GF-D8 (cell line): ENCODE measurements around the gene ST7.
A peak's percentile ranks its signal among the peaks of the same experiment; 100 is the strongest.
"Not testable (repeated sequence)": the region's sequence is repeated elsewhere in the genome, so short reads cannot be mapped to it uniquely, and the experiment has no call there.

Experiments used
- DNase-seq: peaks from one replicate; lab custom pipeline; 2025; lab: John Stamatoyannopoulos, UW

ST7 gene

GRCh38 chr7:117009705-117010361 lies 56.5 kb downstream of the ST7 start:
- no peak for DNase-seq

DNA sequence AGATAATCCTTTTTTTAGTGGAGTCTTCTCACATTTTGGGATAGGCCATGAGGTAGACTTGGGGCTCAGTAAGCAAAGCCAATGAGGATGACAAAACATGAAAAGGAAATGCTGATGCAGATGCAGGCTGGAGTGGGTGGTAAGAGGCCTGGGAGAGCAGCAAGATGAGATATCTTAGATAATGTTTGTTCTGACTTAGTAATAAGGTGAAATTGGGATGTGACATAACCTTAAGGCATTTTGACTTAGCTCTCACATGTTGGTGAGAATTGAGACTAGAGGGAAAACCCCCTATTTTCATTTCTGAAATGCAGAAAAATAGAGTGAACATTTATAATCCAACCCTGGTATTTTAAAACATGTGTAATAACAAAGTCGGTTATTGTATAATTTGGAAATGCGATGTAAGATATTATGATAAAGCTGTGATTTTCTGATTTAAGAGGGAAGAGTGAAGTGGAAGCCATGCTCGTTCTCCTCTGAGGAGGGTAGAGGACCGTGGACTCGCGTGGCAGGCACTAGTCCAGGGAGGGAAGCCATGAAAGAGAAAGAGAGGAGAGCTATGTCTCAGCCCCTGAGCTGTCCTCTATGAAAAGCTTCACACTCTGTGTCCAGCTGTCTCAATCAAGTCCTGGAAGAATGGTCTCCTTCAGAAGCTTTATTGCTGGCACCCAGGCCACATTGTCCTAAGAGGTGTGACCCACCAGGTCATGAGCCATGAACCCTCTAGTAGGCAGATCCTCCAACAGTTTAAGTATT lies 57.3 kb downstream of the ST7 start:
- no peak for DNase-seq

DNA sequence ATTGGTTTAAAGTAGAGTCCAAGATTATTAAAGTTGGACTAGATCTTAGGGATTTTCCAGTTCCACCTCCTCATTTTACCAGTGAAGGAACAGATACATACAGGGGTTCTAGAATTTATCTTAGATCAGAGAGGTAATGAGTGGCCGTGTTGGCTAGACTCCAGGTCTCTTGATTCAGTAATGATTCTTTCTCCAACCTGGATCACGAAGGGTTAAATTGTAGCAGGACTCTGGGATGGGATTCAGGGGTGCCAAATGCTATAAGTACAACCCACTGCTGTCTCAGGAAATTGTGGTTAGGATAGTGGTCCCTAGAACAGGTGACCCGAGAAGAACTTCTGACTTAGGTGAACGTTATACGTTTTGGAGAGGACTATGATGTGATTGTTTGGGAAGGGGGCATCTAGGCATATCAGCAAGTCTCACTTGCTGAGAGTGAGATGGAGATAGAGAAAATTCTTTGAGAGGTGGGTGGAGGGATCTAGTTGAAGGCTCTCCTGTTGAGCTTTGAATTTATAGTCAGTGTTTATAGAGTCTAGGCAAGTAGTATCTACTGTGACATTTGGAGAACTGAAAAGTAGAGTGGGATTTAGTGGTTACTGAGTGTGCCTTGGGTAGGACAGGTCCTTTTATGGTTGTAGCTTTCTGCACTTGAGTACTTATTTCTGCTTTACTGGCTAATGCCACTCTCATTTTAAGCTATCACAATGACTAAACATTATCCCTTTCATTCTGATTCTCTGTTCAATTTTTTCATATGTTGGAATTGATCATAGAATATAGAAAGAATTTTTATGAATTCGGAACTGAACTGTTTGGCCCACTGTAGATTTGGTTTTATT lies 58.3 kb downstream of the ST7 start:
- DNase-seq: no peak

GRCh38 chr7:117012284-117012683 lies 59.0 kb downstream of the ST7 start:
- no peak for DNase-seq

DNA sequence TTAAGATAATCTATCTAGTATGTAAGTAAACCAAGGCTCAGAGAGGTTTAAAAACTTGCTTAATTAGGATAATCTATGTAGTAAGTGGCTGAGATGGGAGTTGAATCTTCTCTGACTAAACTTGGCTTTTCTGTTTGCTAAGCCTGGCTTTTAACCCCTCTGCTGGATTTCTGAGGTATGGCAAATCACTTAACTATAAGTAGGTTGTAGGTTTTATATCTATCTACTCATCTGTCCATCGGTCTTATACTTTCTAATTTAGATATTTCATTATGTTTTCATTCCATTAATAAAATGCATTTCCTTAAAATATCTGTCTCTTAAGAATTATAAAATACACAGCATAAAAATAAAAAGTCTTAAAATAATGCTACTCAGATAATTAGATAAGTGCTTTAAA lies 59.4 kb downstream of the ST7 start:
- DNase-seq: no peak

DNA sequence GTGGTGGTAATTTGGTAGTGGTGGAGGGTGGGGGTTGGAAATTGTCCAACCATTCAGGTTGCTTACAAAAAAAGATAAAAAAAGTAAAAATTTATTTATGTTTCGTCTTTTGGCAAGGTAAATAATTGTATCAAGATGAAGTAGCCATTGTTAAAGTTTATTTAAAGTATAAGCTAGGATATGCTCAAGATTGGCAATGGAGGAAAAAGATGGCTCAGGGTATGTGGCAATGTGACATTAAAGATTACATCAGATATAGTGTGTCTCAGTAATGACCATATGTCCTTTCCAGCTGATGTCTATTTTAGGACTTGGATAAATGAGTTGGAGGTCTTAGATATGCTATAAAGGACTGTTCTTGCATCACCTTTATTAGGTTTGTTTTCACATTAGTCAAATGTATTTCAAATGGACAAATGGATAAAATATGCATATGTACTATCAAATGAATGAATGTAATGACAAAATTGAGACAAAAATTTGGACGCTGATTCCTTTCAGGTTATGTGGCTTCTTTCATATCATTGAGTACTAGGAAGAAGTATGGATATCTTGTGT lies 60.9 kb downstream of the ST7 start:
- no peak for DNase-seq

- DNase-seq: peak; percentile 38
These were observed 61.4 kb downstream of the ST7 start for GRCh38 chr7:117014673-117015133.

GRCh38 chr7:117015258-117016184 lies 62.2 kb downstream of the ST7 start:
- DNase-seq: no peak

GRCh38 chr7:117017017-117017451 lies 63.7 kb downstream of the ST7 start:
- DNase-seq: no peak

GRCh38 chr7:117017702-117018266 lies 64.5 kb downstream of the ST7 start:
- DNase-seq: no peak

DNA sequence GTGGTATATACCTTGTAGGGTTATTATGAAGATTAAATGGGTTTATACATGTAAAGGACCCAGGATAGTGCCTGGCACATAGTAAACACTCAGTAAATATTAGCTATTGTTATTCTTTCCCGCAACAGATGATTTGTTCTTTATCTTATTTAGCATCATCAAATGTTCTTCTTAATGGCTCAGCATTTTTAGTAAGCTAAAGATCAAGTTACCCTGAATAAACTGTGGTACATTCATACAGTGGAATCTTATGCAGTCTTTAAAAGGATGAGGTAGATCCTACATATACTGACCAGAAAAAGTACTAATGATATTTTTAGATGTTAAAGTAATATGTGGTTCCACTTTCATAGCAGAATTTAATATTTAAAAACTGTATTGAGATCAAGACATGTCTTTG lies 65.4 kb downstream of the ST7 start:
- no peak for DNase-seq

GRCh38 chr7:117019287-117019686 lies 66.0 kb downstream of the ST7 start:
- no peak for DNase-seq

DNA sequence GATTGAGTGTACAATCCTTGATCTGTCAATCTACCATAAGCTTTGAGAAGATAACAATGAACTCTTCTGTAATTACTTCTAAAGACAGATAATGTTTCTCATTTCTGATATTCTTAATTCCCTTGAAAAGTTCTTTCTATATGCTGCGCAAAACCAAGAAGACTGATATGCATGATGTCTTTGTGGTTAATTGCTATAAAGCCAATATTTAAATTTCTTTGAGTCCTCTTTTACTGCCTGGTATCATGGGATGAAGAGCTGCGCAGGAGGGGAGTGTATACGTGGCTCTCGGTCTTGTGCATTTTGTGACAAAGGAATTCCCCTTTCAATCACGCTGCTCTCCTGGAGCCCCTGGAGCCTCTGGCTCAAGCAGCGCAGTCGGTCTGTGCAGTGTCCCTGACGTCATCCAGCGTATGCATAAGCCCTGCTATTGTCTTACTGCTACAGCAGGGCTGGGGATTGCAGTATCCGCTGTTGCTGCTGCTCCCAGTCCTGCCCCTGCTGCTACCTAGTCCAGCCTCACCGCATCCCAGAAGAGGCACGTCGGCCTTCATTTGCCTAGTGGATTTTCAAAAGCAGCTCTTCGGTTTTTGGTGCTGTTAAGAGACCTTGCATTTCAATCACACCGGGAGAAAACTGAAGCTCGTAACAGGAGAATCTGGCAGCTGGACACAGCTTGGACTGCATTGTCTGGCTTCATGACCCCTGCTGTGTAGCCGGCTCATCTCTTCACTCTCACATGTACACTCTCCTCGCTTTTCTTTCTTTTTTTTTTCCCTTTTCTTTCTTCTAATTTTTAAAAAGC lies 66.7 kb downstream of the ST7 start:
- DNase-seq: no peak

- no peak for DNase-seq
These were observed 67.3 kb downstream of the ST7 start for GRCh38 chr7:117020591-117020973.

- no peak for DNase-seq
These were observed 68.1 kb downstream of the ST7 start for GRCh38 chr7:117021366-117021765.

DNA sequence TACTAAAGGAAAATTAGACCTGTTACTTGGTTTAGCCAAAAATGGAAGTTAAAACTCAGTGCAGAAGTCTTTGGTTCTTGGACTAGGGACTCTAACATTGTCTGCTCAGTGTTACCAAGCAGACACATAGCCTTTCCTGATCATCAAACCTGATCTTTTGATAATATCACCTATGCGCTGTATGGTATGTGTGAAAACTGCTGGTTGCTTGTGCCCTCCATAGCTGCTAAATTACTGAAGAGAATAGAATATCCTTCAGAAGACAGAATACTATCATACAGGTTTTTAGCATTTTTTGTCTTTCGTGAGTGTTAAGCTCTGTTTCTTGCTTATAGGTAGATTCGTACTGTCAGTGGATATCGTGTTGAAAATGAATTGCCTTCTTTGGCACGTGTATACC lies 68.7 kb downstream of the ST7 start:
- no peak for DNase-seq

- no peak for DNase-seq
These were observed 70.1 kb downstream of the ST7 start for GRCh38 chr7:117023325-117023854.

DNA sequence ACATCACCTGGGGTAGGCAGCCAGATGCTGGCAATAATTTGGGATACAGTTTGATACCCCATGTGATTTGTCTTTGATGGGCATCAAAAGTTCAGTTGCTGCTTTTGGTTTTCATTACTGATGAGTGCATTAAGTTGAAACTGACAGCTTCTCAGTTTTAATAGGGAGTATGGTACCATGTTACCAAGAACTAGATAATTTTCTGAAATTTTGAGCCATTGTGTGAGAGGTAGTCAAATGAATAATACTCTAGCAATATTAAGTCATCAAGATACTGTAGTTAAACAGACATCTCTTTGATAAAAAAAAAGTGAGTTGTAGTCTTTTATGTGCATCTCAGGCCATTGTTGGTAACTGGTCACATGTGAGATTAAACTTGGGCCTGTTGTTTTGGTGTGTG lies 71.5 kb downstream of the ST7 start:
- no peak for DNase-seq

- DNase-seq: no peak
These were observed 72.6 kb downstream of the ST7 start for GRCh38 chr7:117025891-117026290.

DNA sequence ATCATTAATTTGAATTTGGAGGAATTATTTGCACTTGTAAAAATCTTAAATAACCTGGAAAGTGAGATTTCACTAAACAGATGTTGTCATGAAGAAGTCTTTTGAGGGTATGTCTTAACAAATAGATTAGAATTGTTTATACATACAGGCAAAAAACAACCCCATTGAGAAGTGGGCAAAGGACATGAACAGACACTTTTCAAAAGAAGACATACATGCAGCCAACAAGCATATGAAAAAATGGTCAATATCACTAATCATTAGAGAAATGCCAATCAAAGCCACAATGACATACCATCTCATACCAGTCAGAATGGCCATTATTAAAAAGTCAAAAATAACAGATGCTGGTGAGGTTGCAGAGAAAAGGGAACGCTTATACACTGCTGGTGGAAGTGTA lies 77.0 kb downstream of the ST7 start:
- not testable (repeated sequence) for DNase-seq
